Neural cell (in vitro differentiated cells): ENCODE results near the gene STEAP1B. TPM values are rescaled to one million over a fixed set of nuclear protein-coding genes. Genes with fewer than 3 reads are reported as not detected.

Experiments used
- H2AFZ ChIP-seq: fragments of 200-600, 300-800 bp; sonication (generic), shearing (Covaris generic); 2 replicates; pipeline ENCODE4 v1.6.0; 2014; ENCODE audit warnings: low read depth, mild to moderate bottlenecking, antibody characterized with exemption, low read length, moderate library complexity
- H3F3A ChIP-seq: fragments of 200-600 bp; shearing (Covaris generic); 2 replicates; pipeline ENCODE4 v1.6.1; 2016; ENCODE audit warnings: mild to moderate bottlenecking, moderate library complexity, mixed read lengths, antibody characterized with exemption, low read length; ENCODE audit not compliant: insufficient read depth, poor library complexity, severe bottlenecking
- H3K27ac ChIP-seq: fragments of 200-600, 300-800 bp; sonication (generic), shearing (Covaris generic); 2 replicates; pipeline ENCODE4 v1.5.1; 2014; ENCODE audit warnings: mild to moderate bottlenecking, low read length, moderate library complexity
- H3K27me3 ChIP-seq: fragments of 300-800, 200-600 bp; sonication (generic), shearing (Covaris generic); 2 replicates; pipeline ENCODE4 v1.6.0; 2014; ENCODE audit warnings: mild to moderate bottlenecking, low read depth, low read length, moderate library complexity; ENCODE audit not compliant: insufficient read depth
- H3K36me3 ChIP-seq: fragments of 300-800, 200-600 bp; sonication (generic), shearing (Covaris generic); 2 replicates; pipeline ENCODE4 v1.5.1; 2014; ENCODE audit warnings: mild to moderate bottlenecking, antibody characterized with exemption, low read length, moderate library complexity; ENCODE audit not compliant: insufficient read depth
- H3K4me2 ChIP-seq: fragments of 300-800, 200-600 bp; sonication (generic), shearing (Covaris generic); 2 replicates; pipeline ENCODE4 v1.6.0; 2014; ENCODE audit warnings: mild to moderate bottlenecking, low read length
- H3K4me3 ChIP-seq: fragments of 300-800, 200-600 bp; sonication (generic), shearing (Covaris generic); 2 replicates; pipeline ENCODE4 v1.5.1; 2014; ENCODE audit warnings: mild to moderate bottlenecking, low read length, moderate library complexity
- H3K79me2 ChIP-seq: fragments of 200-600 bp; shearing (Covaris generic); replicated peaks from 2 replicates; pipeline ENCODE4 v1.6.0; 2014; ENCODE audit warnings: mild to moderate bottlenecking, low read length, moderate library complexity; ENCODE audit not compliant: insufficient read depth
- H3K9ac ChIP-seq: fragments of 300-800, 200-600 bp; sonication (generic), shearing (Covaris generic); 2 replicates; pipeline ENCODE4 v1.6.1; 2016; ENCODE audit warnings: mild to moderate bottlenecking, low read length, mixed read lengths
- H3K9me2 ChIP-seq: fragments of 200-600 bp; shearing (Covaris generic); 2 replicates; pipeline ENCODE4 v1.6.1; 2016; ENCODE audit warnings: mild to moderate bottlenecking, low read length, mixed read lengths; ENCODE audit not compliant: insufficient read depth
- H3K9me3 ChIP-seq: fragments of 200-600, 300-800 bp; sonication (generic), shearing (Covaris generic); 2 replicates; pipeline ENCODE4 v1.6.1; 2016; ENCODE audit warnings: mild to moderate bottlenecking, mixed run types, low read length, moderate library complexity, mixed read lengths
- H4K20me1 ChIP-seq: fragments of 200-600 bp; shearing (Covaris generic); 2 replicates; pipeline ENCODE4 v1.6.1; 2016; ENCODE audit warnings: mild to moderate bottlenecking, mixed run types; ENCODE audit not compliant: insufficient read depth
- CTCF ChIP-seq: fragments of 450-650 bp; IDR thresholded peaks from 2 replicates; pipeline ENCODE4 v1.5.1; 2014; ENCODE audit warnings: antibody characterized with exemption, mild to moderate bottlenecking, moderate library complexity; ENCODE audit not compliant: poor library complexity, severe bottlenecking
- EP300 ChIP-seq: fragments of 450-650 bp; conservative IDR thresholded peaks from 2 replicates; pipeline ENCODE4 v1.6.1; 2014; ENCODE audit warnings: antibody characterized with exemption, mild to moderate bottlenecking, moderate library complexity; ENCODE audit not compliant: poor library complexity, severe bottlenecking
- EZH2 ChIP-seq: fragments of 200-600, 300-800 bp; shearing (Covaris generic), sonication (generic); IDR thresholded peaks from 2 replicates; pipeline ENCODE4 v1.6.1; 2014; ENCODE audit warnings: antibody characterized with exemption, low read length, borderline replicate concordance, mild to moderate bottlenecking; ENCODE audit not compliant: insufficient read depth, poor library complexity, severe bottlenecking
- MXI1 ChIP-seq: fragments of 450-650 bp; conservative IDR thresholded peaks from 2 replicates; pipeline ENCODE4 v1.6.1; 2014; ENCODE audit warnings: antibody characterized with exemption, mild to moderate bottlenecking; ENCODE audit not compliant: poor library complexity, severe bottlenecking
- POLR2AphosphoS5 ChIP-seq: IDR thresholded peaks from 2 replicates; pipeline ENCODE4 v1.6.1; 2012
- RAD21 ChIP-seq: fragments of 450-650 bp; conservative IDR thresholded peaks from 2 replicates; pipeline ENCODE4 v1.6.1; 2014; ENCODE audit warnings: antibody characterized with exemption, mild to moderate bottlenecking, moderate library complexity
- REST ChIP-seq: IDR thresholded peaks from 2 replicates; pipeline ENCODE4 v1.6.1; 2012; ENCODE audit warnings: borderline replicate concordance
- SMC3 ChIP-seq: fragments of 450-650 bp; conservative IDR thresholded peaks from 2 replicates; pipeline ENCODE4 v1.6.1; 2014; ENCODE audit warnings: antibody characterized with exemption, mild to moderate bottlenecking, moderate library complexity; ENCODE audit not compliant: poor library complexity
- TAF1 ChIP-seq: IDR thresholded peaks from 2 replicates; pipeline ENCODE4 v1.6.1; 2012; ENCODE audit warnings: low read depth
- polyA plus RNA-seq: library from polyadenylated mRNA; depleted of rRNA; stranded (reverse); fragments of >200 nt; gene quantifications from 2 replicates; pipeline ENCODE4 v1.2.3, GENCODE V29; 2014

The STEAP1B gene
- polyA plus RNA-seq, 1 donor from 2014 or later = 0.51 TPM

GRCh38 chr7:22397981-22398380 is 102.0 kb downstream of the STEAP1B start:
- H3K27me3 ChIP-seq = no peaks in the 10 kb centered on the region
- no peaks in the 10 kb centered on the region for H3F3A ChIP-seq
- TF ChIP-seq EZH2 = no peak
- no peak for TF ChIP-seq EP300
- TF ChIP-seq MXI1 = no peak
- TF ChIP-seq POLR2AphosphoS5 = no peak
- TF ChIP-seq CTCF = no peak
- no peak for TF ChIP-seq RAD21
- TF ChIP-seq SMC3 = no peak
- no peak for TF ChIP-seq REST
- TF ChIP-seq TAF1 = no peak
- no peak overlapping the region for H3K9ac ChIP-seq
- H3K9me2 ChIP-seq = no peaks in the 10 kb centered on the region
- H3K79me2 ChIP-seq = no peaks in the 10 kb centered on the region
- no peaks in the 10 kb centered on the region for H3K36me3 ChIP-seq
- no peak overlapping the region for H3K4me3 ChIP-seq
- no peak overlapping the region for H2AFZ ChIP-seq
- no peak overlapping the region for H3K27ac ChIP-seq
- H3K4me2 ChIP-seq = no peak overlapping the region
- no peaks in the 10 kb centered on the region for H4K20me1 ChIP-seq
- H3K9me3 ChIP-seq = no peaks in the 10 kb centered on the region

GRCh38 chr7:22395222-22395621 is 104.8 kb downstream of the STEAP1B start:
- H3K9me2 ChIP-seq = no peaks in the 10 kb centered on the region
- no peak for TF ChIP-seq MXI1
- TF ChIP-seq TAF1 = no peak
- no peak for TF ChIP-seq EP300
- no peak for TF ChIP-seq EZH2
- TF ChIP-seq CTCF = no peak
- no peak for TF ChIP-seq RAD21
- TF ChIP-seq SMC3 = no peak
- no peak for TF ChIP-seq POLR2AphosphoS5
- no peak for TF ChIP-seq REST
- H2AFZ ChIP-seq = no peak overlapping the region
- no peak overlapping the region for H3K27ac ChIP-seq
- no peak overlapping the region for H3K4me2 ChIP-seq
- no peaks in the 10 kb centered on the region for H3K27me3 ChIP-seq
- H3F3A ChIP-seq = no peaks in the 10 kb centered on the region
- H4K20me1 ChIP-seq = no peaks in the 10 kb centered on the region
- no peak overlapping the region for H3K9ac ChIP-seq
- no peaks in the 10 kb centered on the region for H3K36me3 ChIP-seq
- H3K79me2 ChIP-seq = no peaks in the 10 kb centered on the region
- no peak overlapping the region for H3K4me3 ChIP-seq
- no peaks in the 10 kb centered on the region for H3K9me3 ChIP-seq
